ENCODE results near the gene GINS3. TPM values are rescaled to one million over a fixed set of nuclear protein-coding genes. Genes with fewer than 3 reads are reported as not detected.

GINS3 gene
- total and polyA plus RNA-seq, 2 experiments from 2014 or later = 8.8 to 17.8 TPM

GRCh38 chr16:58449306-58449705 lies 57.0 kb downstream of the GINS3 start:
- no peak overlapping the region for H3K27ac Mint-ChIP-seq

More at GRCh38 chr16:58449306-58449705, 57.0 kb downstream of the GINS3 start:
- DNase-seq (ENCODE audit: low spot score) (no peak), ATAC-seq (no peak)
- Mint-ChIP-seq H3K4me1 (no peaks in the 10 kb centered on the region), H3K36me3 (ENCODE audit: low read depth) (no peaks in the 10 kb centered on the region), H3K9me3 (no peaks in the 10 kb centered on the region), H3K4me3 (no peak overlapping the region), H3K27me3 (ENCODE audit: insufficient read depth, low read depth, poor library complexity) (peaks cover 2% of the 10 kb centered on the region)
- Histone ChIP-seq H3K4me3 (no peak overlapping the region), H3F3A (replicated peaks; ENCODE audit: low read depth) (no peaks in the 10 kb centered on the region), H3K4me2 (no peak overlapping the region), H3K36me3 (ENCODE audit: insufficient read depth) (no peaks in the 10 kb centered on the region), H2AFZ (no peak overlapping the region), H3K79me2 (replicated peaks; ENCODE audit: insufficient read depth) (no peaks in the 10 kb centered on the region), H3K4me1 (ENCODE audit: insufficient read depth) (no peaks in the 10 kb centered on the region), H3K27me3 (ENCODE audit: insufficient read depth) (no peaks in the 10 kb centered on the region), H3K27ac (ENCODE audit: low read depth) (no peak overlapping the region), H4K20me1 (replicated peaks; ENCODE audit: insufficient read depth) (no peaks in the 10 kb centered on the region), H3K9me2 (ENCODE audit: insufficient read depth) (no peaks in the 10 kb centered on the region)
- TF ChIP-seq ZNF462 (CRISPR knock-in tag; IDR thresholded peaks at IDR 0.05) (no peak), REST (IDR thresholded peaks at IDR 0.05; ENCODE audit: unreplicated experiment) (no peak), ETS1 (IDR thresholded peaks at IDR 0.05) (no peak), NANOG (IDR thresholded peaks at IDR 0.05; ENCODE audit: borderline replicate concordance) (no peak), POLR2AphosphoS5 (IDR thresholded peaks at IDR 0.05; ENCODE audit: low read depth) (no peak), JUNB (IDR thresholded peaks at IDR 0.05; ENCODE audit: unreplicated experiment) (no peak), ZNF114 (CRISPR knock-in tag; IDR thresholded peaks at IDR 0.05) (no peak), STAT1 (IDR thresholded peaks at IDR 0.05; ENCODE audit: unreplicated experiment) (no peak), CREB1 (CRISPR knock-in tag; IDR thresholded peaks at IDR 0.05; ENCODE audit: low read depth) (no peak), ZNF331 (CRISPR knock-in tag; IDR thresholded peaks at IDR 0.05; ENCODE audit: low read depth) (no peak), CTCF (conservative IDR thresholded peaks at IDR 0.05; ENCODE audit: low read depth in 2 of 2) (no peak), EZH2 (IDR thresholded peaks at IDR 0.05; ENCODE audit: low read depth, unreplicated experiment) (no peak), EZH2phosphoT487 (IDR thresholded peaks at IDR 0.05; ENCODE audit: unreplicated experiment) (no peak)

Data from GM23338 (cell line).